ENCODE results near the gene DDX39B. TPM values are rescaled to one million over a fixed set of nuclear protein-coding genes. Genes with fewer than 3 reads are reported as not detected.
A peak's percentile ranks its signal among the peaks of the same experiment; 100 is the strongest.

The DDX39B gene
- total and polyA plus RNA-seq, 10 donors = 291 to 768 (median 381) TPM

- TF ChIP-seq POLR2AphosphoS5 (IDR thresholded peaks at IDR 0.05) = peak; percentile 15 to 49 (median 33)
- TF ChIP-seq CTCF (IDR thresholded peaks at IDR 0.05 in 8 of 11, conservative IDR thresholded peaks at IDR 0.05 in 3 of 11) = no peak
- no peak for TF ChIP-seq POLR2A (IDR thresholded peaks at IDR 0.05)
- intact Hi-C loops (cut with DNase I; ENCODE audit: low total_unique reads) = no loop called here
- H3K4me1 ChIP-seq = peaks cover 0 to 26% (median 18%) of the 10 kb centered on the region in 6 donors
- H3K27ac ChIP-seq = no peak within 1 kb of the TSS
- H3K9me3 ChIP-seq = no peaks in the 10 kb centered on the region
- DNase-seq = no peak
- H3K4me3 ChIP-seq = no peak within 1 kb of the TSS
- H3K36me3 ChIP-seq = peaks cover 2 to 60% (median 45%) of the 10 kb centered on the region in 6 donors
- no peaks in the 10 kb centered on the region for H3K27me3 ChIP-seq (replicated peaks in 1 of 7)
- WGBS, 5 donors = 64 to 80% (median 76%) methylated on average over 7 of the region's 7 CpGs
Observed at GRCh38 chr6:31528821-31529328, 12.9 kb downstream of the DDX39B start, which contains the start of gene MCCD1. Gene MCCD1, plus strand, starts transcription at chr6:31528962. Its CDS starts 53 bp downstream, at chr6:31529015.

GRCh38 chr6:31528307-31528777 is 13.5 kb downstream of the DDX39B start:
- peaks cover 0 to 22% (median 13%) of the 10 kb centered on the region in 6 donors for H3K4me1 ChIP-seq
- no peak overlapping the region for H3K4me3 ChIP-seq
- H3K27me3 ChIP-seq (replicated peaks in 1 of 7) = no peaks in the 10 kb centered on the region
- no peak for DNase-seq
- WGBS, 5 donors = 89 to 97% (median 89%) methylated on average over 4 of the region's 4 CpGs
- H3K36me3 ChIP-seq = peaks cover 0 to 55% (median 40%) of the 10 kb centered on the region in 6 donors
- intact Hi-C loops (cut with DNase I; ENCODE audit: low total_unique reads) = no loop called here
- H3K27ac ChIP-seq = no peak overlapping the region
- no peaks in the 10 kb centered on the region for H3K9me3 ChIP-seq
- no peak for TF ChIP-seq CTCF (IDR thresholded peaks at IDR 0.05 in 8 of 11, conservative IDR thresholded peaks at IDR 0.05 in 3 of 11)
- TF ChIP-seq POLR2AphosphoS5 (IDR thresholded peaks at IDR 0.05) = no peak
- no peak for TF ChIP-seq POLR2A (IDR thresholded peaks at IDR 0.05)

- Histone ChIP-seq H3K27me3 (replicated peaks in 1 of 7) (no peaks in the 10 kb centered on the region), H3K4me1 (peaks cover 0 to 5% (median 0%) of the 10 kb centered on the region in 6 donors), H3K27ac (peak overlapping the region in 3 of 8 donors; percentile 22 to 51 (median 38)), H3K36me3 (peaks cover 0 to 32% (median 17%) of the 10 kb centered on the region in 6 donors), H3K4me3 (no peak overlapping the region), H3K9me3 (no peaks in the 10 kb centered on the region)
- peak in 1 of 3 donors; percentile 17 for TF ChIP-seq POLR2AphosphoS5 (IDR thresholded peaks at IDR 0.05)
- no peak for TF ChIP-seq POLR2A (IDR thresholded peaks at IDR 0.05)
- no peak for TF ChIP-seq CTCF (IDR thresholded peaks at IDR 0.05 in 8 of 11, conservative IDR thresholded peaks at IDR 0.05 in 3 of 11)
- DNase-seq = no peak
- WGBS, 5 donors = 52 to 75% (median 69%) methylated on average over 4 of the region's 4 CpGs
- intact Hi-C loops (cut with DNase I; ENCODE audit: low total_unique reads) = no loop called here
Observed at GRCh38 chr6:31525932-31526591, 15.7 kb downstream of the DDX39B start.

GRCh38 chr6:31525553-31525931 is 16.3 kb downstream of the DDX39B start:
- Histone ChIP-seq H3K27me3 (replicated peaks in 1 of 7) (no peaks in the 10 kb centered on the region), H3K4me1 (peaks cover 0 to 5% (median 0%) of the 10 kb centered on the region in 6 donors), H3K4me3 (no peak overlapping the region), H3K9me3 (no peaks in the 10 kb centered on the region), H3K36me3 (peaks cover 0 to 27% (median 12%) of the 10 kb centered on the region in 6 donors), H3K27ac (peak overlapping the region in 3 of 8 donors; percentile 22 to 51 (median 38))
- DNase-seq = no peak
- no peak for TF ChIP-seq POLR2AphosphoS5 (IDR thresholded peaks at IDR 0.05)
- TF ChIP-seq POLR2A (IDR thresholded peaks at IDR 0.05) = no peak
- no peak for TF ChIP-seq CTCF (IDR thresholded peaks at IDR 0.05 in 8 of 11, conservative IDR thresholded peaks at IDR 0.05 in 3 of 11)
- 79 to 83% (median 81%) methylated on average over 8 of the region's 8 CpGs for WGBS, 5 donors
- intact Hi-C loops (cut with DNase I; ENCODE audit: low total_unique reads) = no loop called here

Data from spleen (tissue), 11 donors.